OCI-LY7 (cell line): Measurements from ENCODE around the gene MID1. TPM values are rescaled to one million over a fixed set of nuclear protein-coding genes. Genes with fewer than 3 reads are reported as not detected.

Experiments used
- BruUV-seq: library from RNA; stranded (reverse); fragments of 400-500 nt; replicated peaks from 2 replicates; lab custom pipeline; 2021; lab: Mats Ljungman, UMichigan
- CTCF ChIA-PET: fragments of 300-600 bp; sonication (Branson Sonifier 250); formaldehyde crosslinking; loops from one replicate; lab custom pipeline; 2022; ENCODE audit warnings: antibody characterized with exemption; ENCODE audit not compliant: unreplicated experiment; lab: Charles Lee
- POLR2A ChIA-PET: fragments of 300-600 bp; sonication (Branson Sonifier 250); formaldehyde crosslinking; loops from one replicate; lab custom pipeline; 2022; ENCODE audit warnings: antibody characterized with exemption; lab: Charles Lee
- DNase-seq: peaks from one replicate; pipeline ENCODE4 v3.0.0-alpha.2; 2015; ENCODE audit warnings: low spot score
- H2AFZ ChIP-seq: fragments of 200-600 bp; sonication (generic), shearing (Covaris generic); 2 replicates; pipeline ENCODE4 v1.6.1; 2014; ENCODE audit warnings: mild to moderate bottlenecking, antibody characterized with exemption, low read length, moderate library complexity
- H3K27ac ChIP-seq: fragments of 200-600 bp; sonication (generic); 2 replicates; pipeline ENCODE4 v1.5.1; 2014; ENCODE audit warnings: mixed run types, low read depth, mild to moderate bottlenecking, moderate library complexity, low read length, inconsistent platforms; ENCODE audit not compliant: poor library complexity, severe bottlenecking
- H3K36me3 ChIP-seq: fragments of 200-600 bp; sonication (generic); 2 replicates; pipeline ENCODE4 v1.6.1; 2014; ENCODE audit warnings: mild to moderate bottlenecking, antibody characterized with exemption, low read length, moderate library complexity, mixed read lengths; ENCODE audit not compliant: insufficient read depth
- H3K4me1 ChIP-seq: fragments of 200-600 bp; sonication (generic); 2 replicates; pipeline ENCODE4 v1.5.1; 2014; ENCODE audit warnings: mild to moderate bottlenecking, low read length; ENCODE audit not compliant: insufficient read depth, poor library complexity, severe bottlenecking
- H3K4me2 ChIP-seq: fragments of 200-600 bp; sonication (generic); 2 replicates; pipeline ENCODE4 v1.6.1; 2014; ENCODE audit warnings: mild to moderate bottlenecking, low read length
- H3K4me3 ChIP-seq: fragments of 200-600 bp; sonication (generic); 2 replicates; pipeline ENCODE4 v1.5.1; 2014; ENCODE audit warnings: mild to moderate bottlenecking, low read depth, low read length; ENCODE audit not compliant: poor library complexity, severe bottlenecking
- H3K79me2 ChIP-seq: fragments of 200-600 bp; sonication (generic); 2 replicates; pipeline ENCODE4 v1.6.1; 2016; ENCODE audit warnings: low read depth, mild to moderate bottlenecking, low read length, moderate library complexity, mixed read lengths; ENCODE audit not compliant: insufficient read depth
- H3K9me2 ChIP-seq: fragments of 200-600 bp; sonication (generic); 2 replicates; pipeline ENCODE4 v1.6.1; 2016; ENCODE audit warnings: mild to moderate bottlenecking, low read length, mixed read lengths; ENCODE audit not compliant: insufficient read depth
- H3K9me3 ChIP-seq: fragments of 200-600 bp; sonication (generic); 2 replicates; pipeline ENCODE4 v1.6.1; 2014; ENCODE audit warnings: mild to moderate bottlenecking, mixed run types, low read length, mixed read lengths
- H4K20me1 ChIP-seq: fragments of 200-600 bp; sonication (generic); 2 replicates; pipeline ENCODE4 v1.6.1; 2014; ENCODE audit warnings: mild to moderate bottlenecking, antibody characterized with exemption, low read length, moderate library complexity, mixed read lengths; ENCODE audit not compliant: insufficient read depth
- CTCF ChIP-seq: fragments of 200-600 bp; sonication (generic); conservative IDR thresholded peaks from 2 replicates; pipeline ENCODE4 v1.5.1; 2014; ENCODE audit warnings: mild to moderate bottlenecking, antibody characterized with exemption, low read length, moderate library complexity, mixed read lengths
- EZH2phosphoT487 ChIP-seq: fragments of 200-600 bp; sonication (generic); IDR thresholded peaks from 2 replicates; pipeline ENCODE4 v1.6.1; 2018; ENCODE audit warnings: low read depth, borderline replicate concordance, mild to moderate bottlenecking, mixed run types, antibody characterized with exemption, low read length, moderate library complexity, mixed read lengths
- intact Hi-C: fragments of 100-400 bp; cut with micrococcal nuclease; formaldehyde crosslinking; loops from one replicate; pipeline ENCODE4 v1.10.0; 2022; ENCODE audit not compliant: unreplicated experiment
- total RNA-seq, 2 experiments: library from RNA; depleted of rRNA in 1 of 2; stranded (reverse); fragments of >200 nt in 1 of 2; shearing (Covaris generic) in 1 of 2; gene quantifications; 2 replicates each; pipeline ENCODE4 v1.2.3, GENCODE V29; 2014 to 2022

The MID1 gene
- total RNA-seq, 2 experiments from 2014 or later, result 0.76 to 1.0 TPM

- Histone ChIP-seq H3K36me3 (no peaks in the 10 kb centered on the region), H4K20me1 (no peaks in the 10 kb centered on the region), H3K9me2 (no peaks in the 10 kb centered on the region), H3K79me2 (no peaks in the 10 kb centered on the region), H2AFZ (no peak overlapping the region), H3K27ac (no peak overlapping the region), H3K4me2 (no peak overlapping the region), H3K4me3 (no peak overlapping the region), H3K4me1 (no peaks in the 10 kb centered on the region), H3K9me3 (no peaks in the 10 kb centered on the region)
- ChIA-PET CTCF (no interaction called here), POLR2A (no interaction called here)
- TF ChIP-seq CTCF (no peak), EZH2phosphoT487 (no peak)
- no TSS peak for BruUV-seq
- intact Hi-C loops, result no loop called here
- no peak for DNase-seq
These were observed 9.5 kb upstream of the MID1 start for GRCh38 chrX:10629905-10630304.

- Histone ChIP-seq H3K4me2 (no peak overlapping the region), H3K36me3 (no peaks in the 10 kb centered on the region), H2AFZ (no peak overlapping the region), H3K4me1 (no peaks in the 10 kb centered on the region), H3K9me3 (no peaks in the 10 kb centered on the region), H3K4me3 (no peak overlapping the region), H3K27ac (no peak overlapping the region), H3K9me2 (no peaks in the 10 kb centered on the region), H4K20me1 (no peaks in the 10 kb centered on the region), H3K79me2 (no peaks in the 10 kb centered on the region)
- no peak for DNase-seq
- CTCF ChIA-PET, result no interaction called here
- intact Hi-C loops, result no loop called here
- POLR2A ChIA-PET, result no interaction called here
- no peak for TF ChIP-seq CTCF
- TF ChIP-seq EZH2phosphoT487, result no peak
- BruUV-seq, result no TSS peak
These were observed 8.5 kb upstream of the MID1 start for GRCh38 chrX:10628906-10629305.

GRCh38 chrX:10622197-10622596 lies 1.8 kb upstream of the MID1 start:
- BruUV-seq, result no TSS peak
- ChIA-PET POLR2A (no interaction called here), CTCF (no interaction called here)
- Histone ChIP-seq H3K79me2 (no peaks in the 10 kb centered on the region), H3K27ac (no peak overlapping the region), H3K4me1 (no peaks in the 10 kb centered on the region), H3K36me3 (no peaks in the 10 kb centered on the region), H4K20me1 (no peaks in the 10 kb centered on the region), H3K4me2 (no peak overlapping the region), H3K9me2 (no peaks in the 10 kb centered on the region), H2AFZ (no peak overlapping the region), H3K9me3 (no peaks in the 10 kb centered on the region), H3K4me3 (no peak overlapping the region)
- TF ChIP-seq CTCF (no peak), EZH2phosphoT487 (no peak)
- intact Hi-C loops, result no loop called here
- DNase-seq, result no peak
